Esophagus squamous epithelium (tissue), 4 donors: ENCODE data around the gene EPDR1.

Source experiments
- CTCF ChIP-seq, 6 experiments: fragments of 450-650 bp in 4 of 6; fragments of 200-600 bp in 2 of 6; sonication (generic) in 2 of 6; IDR thresholded peaks; one replicate each; pipeline ENCODE4 v1.5.1; 2016 to 2019; ENCODE audit warnings: antibody characterized with exemption in 6 of 6, mild to moderate bottlenecking in 4 of 6, moderate library complexity in 4 of 6
- POLR2A ChIP-seq, 4 donors: fragments of 450-650 bp; IDR thresholded peaks; one replicate each; pipeline ENCODE4 v1.6.1; 2017; ENCODE audit warnings: antibody characterized with exemption in 4 of 4, mild to moderate bottlenecking in 4 of 4, moderate library complexity in 3 of 4

- no peak for TF ChIP-seq CTCF (IDR thresholded peaks at IDR 0.05)
- TF ChIP-seq POLR2A (IDR thresholded peaks at IDR 0.05), result no peak
These were observed 36.4 kb downstream of the EPDR1 start for GRCh38 chr7:37956791-37957190.
